ENCODE data around the gene ZNF346.

GRCh38 chr5:176995122-176995490 lies 27.4 kb upstream of the ZNF346 start:
- TF ChIP-seq TAF1 (IDR thresholded peaks at IDR 0.05; ENCODE audit: borderline replicate concordance, low read depth, low read length) = no peak
- TF ChIP-seq POLR2AphosphoS5 (IDR thresholded peaks at IDR 0.05; ENCODE audit: low read depth, low read length) = no peak
- TF ChIP-seq POLR2A (IDR thresholded peaks at IDR 0.05; ENCODE audit: low read depth, low read length) = no peak

Data from GM12892 (cell line).